GM12874 (cell line): ENCODE results near the gene RSL24D1.

Experiments used
- TF ChIP-seq, protein P1 (sequence below): IDR thresholded peaks from 2 replicates; pipeline ENCODE4 v1.5.1; 2011; ENCODE audit warnings: low read depth, mild to moderate bottlenecking, control low read depth, low read length, moderate library complexity; ENCODE audit not compliant: insufficient read depth

Gene RSL24D1

DNA sequence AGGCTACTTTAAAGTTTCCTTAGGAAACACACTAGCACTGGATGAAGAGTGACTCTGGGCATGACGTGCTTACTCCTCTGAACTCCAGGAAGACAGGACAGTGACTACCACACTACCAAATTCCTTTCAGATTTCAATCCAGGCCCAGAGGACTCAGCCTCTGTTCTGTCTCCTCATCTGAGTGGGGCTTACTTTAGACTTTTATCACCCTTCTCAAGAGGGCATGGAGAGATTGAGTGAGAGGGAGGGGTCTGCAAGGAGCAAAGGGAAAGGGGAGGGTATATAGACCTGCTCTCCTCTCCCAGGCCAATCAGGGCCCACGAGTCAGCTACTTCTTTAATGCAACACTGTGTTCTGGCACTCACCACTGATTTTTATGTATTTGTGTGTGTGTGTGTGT is 29.4 kb upstream of the RSL24D1 start:
- TF ChIP-seq, protein P1, sequence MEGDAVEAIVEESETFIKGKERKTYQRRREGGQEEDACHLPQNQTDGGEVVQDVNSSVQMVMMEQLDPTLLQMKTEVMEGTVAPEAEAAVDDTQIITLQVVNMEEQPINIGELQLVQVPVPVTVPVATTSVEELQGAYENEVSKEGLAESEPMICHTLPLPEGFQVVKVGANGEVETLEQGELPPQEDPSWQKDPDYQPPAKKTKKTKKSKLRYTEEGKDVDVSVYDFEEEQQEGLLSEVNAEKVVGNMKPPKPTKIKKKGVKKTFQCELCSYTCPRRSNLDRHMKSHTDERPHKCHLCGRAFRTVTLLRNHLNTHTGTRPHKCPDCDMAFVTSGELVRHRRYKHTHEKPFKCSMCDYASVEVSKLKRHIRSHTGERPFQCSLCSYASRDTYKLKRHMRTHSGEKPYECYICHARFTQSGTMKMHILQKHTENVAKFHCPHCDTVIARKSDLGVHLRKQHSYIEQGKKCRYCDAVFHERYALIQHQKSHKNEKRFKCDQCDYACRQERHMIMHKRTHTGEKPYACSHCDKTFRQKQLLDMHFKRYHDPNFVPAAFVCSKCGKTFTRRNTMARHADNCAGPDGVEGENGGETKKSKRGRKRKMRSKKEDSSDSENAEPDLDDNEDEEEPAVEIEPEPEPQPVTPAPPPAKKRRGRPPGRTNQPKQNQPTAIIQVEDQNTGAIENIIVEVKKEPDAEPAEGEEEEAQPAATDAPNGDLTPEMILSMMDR = no peak

DNA sequence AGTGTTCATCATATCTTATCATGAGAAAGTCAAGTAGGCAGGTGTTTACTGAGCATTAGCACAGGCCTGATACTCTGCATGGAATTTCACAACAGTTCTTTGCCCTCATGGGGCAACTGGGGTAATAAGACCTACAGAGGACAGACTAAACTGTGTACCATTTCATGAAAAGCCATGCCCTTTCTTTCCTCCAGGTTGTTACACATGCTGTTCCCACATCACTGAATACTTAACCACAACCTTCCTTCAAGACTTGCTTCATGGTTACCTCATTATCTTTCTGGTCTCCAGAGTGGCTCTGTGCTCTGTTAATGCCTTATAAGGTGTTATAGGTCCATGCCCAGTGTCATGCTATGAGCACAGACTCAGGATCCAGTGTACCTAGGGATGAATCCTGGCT is 28.2 kb upstream of the RSL24D1 start:
- TF ChIP-seq, protein P1 = no peak

DNA sequence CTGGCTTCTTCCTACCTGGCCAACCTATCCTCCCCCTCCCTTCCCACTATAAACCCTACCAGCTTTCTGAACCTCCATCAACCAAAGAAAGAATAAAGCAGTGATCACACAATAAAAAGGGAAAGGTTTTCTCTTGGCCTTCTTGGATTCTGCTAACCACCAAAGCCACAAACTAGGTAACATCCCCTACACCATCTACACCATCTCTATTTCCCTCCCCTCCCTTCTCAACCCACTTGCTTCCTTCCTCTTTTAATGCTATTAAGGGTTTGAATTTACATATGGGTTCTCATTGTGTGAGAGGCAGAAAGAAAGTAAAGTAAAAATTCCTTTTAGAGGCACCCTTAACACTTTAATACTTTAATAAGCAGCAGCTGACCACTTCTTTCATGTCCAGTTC is 25.8 kb upstream of the RSL24D1 start:
- TF ChIP-seq, protein P1 = no peak

DNA sequence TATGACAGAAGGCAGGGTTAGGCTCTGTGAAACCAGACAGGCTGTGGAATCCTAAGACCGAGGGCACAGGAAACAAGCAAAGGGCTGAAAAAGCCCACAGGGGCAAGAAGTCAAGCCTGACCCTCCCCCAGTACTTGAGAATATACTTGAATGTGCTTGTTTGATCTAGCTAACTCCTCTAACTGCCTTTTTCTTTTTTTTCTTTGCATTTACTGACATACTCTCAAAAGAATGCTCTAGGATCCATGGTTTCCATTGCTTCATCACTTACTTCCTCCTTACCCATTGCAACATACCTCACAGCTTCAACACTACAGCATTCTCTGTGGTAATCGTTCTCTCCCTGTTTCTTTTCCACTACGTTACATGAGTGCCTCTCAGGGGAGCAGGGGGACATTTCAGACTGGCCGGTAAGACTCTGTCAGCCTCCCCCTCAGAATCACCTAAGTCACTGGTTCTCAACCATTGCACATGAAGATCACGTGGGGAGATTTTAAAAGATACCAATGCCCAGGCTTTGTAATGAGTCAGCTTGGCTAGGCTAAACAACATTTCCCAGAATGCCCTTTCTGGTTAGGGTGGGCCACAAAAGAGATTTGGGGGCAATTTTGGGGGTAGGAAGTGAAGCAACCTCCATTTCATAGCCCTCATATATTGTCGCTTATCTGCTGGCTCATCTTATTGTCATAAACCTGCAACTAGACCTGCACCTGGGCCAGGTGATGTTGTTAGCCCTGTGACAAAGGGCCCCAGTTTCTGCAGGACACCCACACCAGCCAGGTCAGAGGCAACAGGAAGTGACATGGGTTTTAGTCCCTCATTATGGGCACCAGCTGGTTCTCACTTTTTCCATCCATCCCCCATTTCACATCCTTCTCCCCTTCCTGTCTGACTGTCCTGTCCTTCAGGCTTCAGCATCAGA is 24.6 kb upstream of the RSL24D1 start:
- TF ChIP-seq, protein P1 = no peak

DNA sequence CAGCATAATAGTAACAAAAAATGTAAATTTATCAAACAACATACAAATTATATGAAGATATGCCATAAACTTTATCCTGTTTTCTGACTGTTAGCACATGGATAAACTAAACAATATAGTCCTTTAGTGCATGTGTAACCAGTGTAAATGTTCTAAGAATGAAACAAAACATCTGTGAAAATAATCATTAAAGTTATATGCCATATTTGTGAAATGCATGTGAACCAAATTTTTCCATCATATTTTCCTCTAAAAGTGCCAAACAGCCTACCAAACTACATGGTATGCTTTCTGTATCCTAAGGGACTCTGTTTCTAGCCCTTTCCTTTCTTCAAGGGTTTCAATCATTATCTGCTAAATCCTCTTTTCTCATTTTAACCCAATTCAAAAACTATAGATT is 23.9 kb upstream of the RSL24D1 start:
- TF ChIP-seq, protein P1 = no peak

DNA sequence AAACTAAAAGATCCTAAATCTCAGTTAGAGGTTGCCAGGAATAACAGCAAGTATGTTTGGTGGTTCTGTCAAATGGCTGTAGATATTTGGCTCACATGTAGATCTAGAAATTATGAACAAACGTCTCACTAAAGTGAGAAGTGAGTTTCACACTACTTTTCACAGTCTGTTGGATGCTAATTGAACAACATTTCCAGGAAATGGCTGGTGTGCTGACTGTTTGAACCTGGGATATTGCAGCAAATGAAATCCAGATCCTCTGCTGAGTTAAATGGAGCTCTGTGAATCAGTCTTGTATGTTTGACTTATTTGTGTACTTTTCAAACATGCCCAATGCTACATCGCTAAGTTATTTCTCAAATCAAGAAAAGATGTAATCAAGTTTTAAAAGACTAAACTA is 21.3 kb upstream of the RSL24D1 start:
- TF ChIP-seq, protein P1 = no peak

DNA sequence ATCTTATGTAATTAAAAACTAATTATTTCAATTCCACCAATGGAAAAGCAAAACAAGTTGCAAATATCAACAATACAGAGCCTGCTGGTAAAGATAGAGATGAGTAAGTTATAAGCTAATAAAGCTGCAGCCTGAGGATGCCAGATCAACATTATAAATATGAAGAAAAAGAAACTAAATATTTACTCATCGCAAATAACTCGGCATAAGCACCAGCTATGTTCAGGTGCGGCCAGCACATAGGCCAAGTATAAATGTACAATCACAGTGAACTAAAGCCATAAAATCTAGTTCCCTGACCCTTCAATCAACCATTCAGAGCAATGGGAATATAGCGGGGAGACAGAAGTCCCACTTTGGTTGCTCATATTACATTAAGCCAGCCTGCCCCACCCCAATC is 7.7 kb upstream of the RSL24D1 start:
- TF ChIP-seq, protein P1 = no peak
